GM12873 (cell line): ENCODE data around the gene ZNF862.

Experiments
- TF ChIP-seq, protein P1 (sequence below): IDR thresholded peaks from 2 replicates; pipeline ENCODE4 v1.5.1; 2012; ENCODE audit warnings: low read depth, mild to moderate bottlenecking, moderate library complexity, low read length, control low read depth; ENCODE audit not compliant: insufficient read depth; ENCODE audit errors: missing control alignments

Gene ZNF862

DNA sequence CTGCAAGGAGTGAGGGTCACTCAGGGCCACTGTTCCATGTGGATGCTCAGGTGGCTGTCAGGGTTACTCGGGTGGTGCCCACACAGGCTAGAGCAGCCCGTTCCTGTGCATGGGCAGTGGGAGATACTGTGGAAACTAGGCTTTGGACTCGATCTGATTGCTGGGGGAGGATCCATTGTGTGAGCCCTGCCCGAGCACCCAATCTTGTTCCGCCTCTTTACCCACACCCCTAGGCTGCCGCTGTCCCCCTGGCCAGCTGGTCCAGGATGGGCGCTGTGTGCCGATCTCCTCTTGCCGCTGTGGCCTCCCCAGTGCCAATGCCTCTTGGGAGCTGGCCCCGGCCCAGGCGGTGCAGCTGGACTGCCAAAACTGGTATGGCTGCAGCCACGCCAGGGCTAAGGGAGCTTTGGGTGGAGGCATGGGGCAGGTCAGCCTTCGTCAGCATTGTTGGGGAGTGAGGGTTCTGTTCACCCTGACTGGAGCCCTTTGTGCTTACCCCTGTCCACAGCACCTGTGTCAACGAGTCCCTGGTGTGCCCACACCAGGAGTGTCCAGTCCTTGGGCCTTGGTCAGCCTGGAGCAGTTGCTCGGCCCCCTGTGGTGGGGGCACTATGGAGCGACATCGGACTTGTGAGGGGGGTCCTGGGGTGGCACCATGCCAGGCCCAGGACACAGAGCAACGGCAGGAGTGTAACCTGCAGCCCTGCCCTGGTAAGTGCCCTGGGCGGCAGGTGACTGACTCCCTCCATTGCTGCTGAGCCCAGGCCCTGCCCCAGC lies 12.4 kb upstream of the ZNF862 start:
- TF ChIP-seq, protein P1, sequence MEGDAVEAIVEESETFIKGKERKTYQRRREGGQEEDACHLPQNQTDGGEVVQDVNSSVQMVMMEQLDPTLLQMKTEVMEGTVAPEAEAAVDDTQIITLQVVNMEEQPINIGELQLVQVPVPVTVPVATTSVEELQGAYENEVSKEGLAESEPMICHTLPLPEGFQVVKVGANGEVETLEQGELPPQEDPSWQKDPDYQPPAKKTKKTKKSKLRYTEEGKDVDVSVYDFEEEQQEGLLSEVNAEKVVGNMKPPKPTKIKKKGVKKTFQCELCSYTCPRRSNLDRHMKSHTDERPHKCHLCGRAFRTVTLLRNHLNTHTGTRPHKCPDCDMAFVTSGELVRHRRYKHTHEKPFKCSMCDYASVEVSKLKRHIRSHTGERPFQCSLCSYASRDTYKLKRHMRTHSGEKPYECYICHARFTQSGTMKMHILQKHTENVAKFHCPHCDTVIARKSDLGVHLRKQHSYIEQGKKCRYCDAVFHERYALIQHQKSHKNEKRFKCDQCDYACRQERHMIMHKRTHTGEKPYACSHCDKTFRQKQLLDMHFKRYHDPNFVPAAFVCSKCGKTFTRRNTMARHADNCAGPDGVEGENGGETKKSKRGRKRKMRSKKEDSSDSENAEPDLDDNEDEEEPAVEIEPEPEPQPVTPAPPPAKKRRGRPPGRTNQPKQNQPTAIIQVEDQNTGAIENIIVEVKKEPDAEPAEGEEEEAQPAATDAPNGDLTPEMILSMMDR = no peak

DNA sequence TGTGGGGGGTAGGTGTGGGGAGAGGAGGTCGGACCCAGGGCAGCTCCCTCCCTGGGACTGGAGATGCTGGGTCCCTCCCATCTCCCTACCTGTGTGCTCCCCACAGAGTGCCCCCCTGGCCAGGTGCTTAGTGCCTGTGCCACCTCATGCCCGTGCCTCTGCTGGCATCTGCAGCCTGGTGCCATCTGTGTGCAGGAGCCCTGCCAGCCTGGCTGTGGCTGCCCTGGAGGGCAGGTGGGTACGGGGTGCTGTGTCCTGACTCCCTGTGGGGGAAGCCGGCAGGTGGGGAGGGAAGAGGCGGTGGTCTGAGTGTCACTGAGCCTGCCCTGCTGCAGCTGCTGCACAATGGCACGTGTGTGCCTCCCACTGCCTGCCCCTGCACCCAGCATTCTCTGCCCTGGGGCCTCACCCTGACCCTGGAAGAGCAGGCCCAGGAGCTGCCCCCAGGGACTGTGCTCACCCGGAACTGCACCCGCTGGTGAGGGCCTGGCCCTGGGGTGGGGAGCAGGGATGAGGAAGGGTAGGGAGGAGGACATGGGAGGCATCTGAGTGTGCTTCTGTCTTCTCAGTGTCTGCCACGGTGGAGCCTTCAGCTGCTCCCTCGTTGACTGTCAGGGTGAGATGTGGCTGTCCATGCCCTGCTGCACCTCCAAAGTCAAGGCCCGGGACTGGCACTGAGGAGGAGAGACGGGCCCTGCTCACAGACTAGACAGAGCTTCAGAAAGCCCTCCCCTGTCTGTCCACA lies 11.7 kb upstream of the ZNF862 start:
- TF ChIP-seq, protein P1 = no peak

DNA sequence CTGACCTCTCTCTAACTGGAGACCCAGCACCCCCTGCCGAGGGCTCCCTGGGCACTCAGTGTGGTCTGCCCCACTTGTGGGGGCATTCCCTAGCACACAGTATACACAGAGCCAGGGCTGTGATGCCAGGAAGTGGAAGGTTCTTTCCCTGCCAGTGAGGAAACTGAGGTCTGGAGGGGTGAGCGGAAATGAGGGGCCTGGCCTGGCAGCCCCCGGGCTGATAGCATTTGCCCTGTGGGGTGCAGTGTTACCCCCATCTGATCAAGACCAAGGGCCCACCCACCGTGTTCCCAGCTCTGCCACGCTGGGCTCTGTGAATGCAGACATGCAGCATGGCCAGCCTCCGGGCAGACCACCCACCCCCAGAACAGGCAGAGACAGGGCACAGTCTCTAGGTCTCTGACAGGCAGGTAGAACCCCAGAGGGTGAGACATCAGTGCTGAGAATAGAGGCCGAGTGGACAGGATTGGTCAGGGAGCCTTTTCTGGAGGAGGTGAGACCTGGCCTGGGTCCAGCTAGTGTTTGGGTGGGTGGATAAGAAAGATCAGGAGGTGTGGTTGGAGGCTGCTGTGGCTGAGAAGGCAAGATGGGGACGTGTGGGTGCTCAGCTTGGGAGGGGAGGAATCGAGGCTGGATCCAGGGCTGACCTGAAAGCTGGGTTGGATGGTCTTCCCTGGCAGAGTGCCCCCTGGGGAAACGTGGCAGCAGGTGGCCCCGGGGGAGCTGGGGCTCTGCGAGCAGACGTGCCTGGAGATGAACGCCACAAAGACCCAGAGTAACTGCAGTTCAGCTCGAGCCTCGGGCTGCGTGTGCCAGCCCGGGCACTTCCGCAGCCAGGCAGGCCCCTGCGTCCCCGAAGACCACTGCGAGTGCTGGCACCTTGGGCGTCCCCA lies 10.8 kb upstream of the ZNF862 start:
- TF ChIP-seq, protein P1 = no peak

DNA sequence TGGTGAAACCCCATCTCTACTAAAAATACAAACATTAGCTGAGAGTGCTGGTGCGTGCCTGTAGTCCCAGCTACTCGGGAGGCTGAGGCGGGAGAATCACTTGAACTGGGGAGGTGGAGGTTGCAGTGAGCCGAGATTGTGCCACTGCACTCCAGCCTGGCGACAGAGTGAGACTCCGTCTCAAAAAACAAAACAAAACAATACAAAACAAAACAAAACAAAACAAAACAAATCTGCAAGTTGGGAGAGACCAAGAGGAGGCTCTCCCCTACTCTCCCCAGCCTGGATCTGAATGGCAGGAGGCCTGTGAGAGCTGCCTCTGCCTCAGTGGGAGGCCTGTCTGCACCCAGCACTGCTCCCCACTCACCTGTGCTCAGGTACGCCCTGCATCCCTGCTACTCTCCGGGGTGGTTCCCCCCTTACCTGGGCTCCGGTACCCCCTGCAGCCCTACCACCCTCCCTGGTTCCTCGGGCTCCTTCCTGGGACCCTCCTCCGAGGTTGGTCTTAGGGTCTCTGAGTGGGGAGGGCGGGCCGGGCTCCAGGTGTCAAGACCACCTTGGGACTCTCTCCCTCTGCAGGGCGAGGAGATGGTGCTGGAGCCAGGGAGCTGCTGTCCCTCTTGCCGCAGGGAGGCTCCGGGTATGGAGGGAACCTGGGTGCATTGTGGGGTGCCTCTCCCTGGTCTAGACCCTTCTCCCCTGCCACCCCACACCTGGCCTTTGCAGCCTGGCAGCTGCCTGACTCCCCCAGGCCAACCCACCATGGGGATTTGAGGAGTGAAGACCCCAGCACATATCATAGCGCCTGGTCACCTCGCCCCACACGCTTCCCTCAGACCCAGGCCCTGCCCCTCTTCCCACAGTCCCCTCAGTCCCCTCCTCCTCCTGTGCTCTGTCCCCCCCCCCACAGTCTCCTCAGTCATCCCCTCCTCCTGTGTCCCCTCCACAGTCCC lies 9.5 kb upstream of the ZNF862 start:
- TF ChIP-seq, protein P1 = no peak

DNA sequence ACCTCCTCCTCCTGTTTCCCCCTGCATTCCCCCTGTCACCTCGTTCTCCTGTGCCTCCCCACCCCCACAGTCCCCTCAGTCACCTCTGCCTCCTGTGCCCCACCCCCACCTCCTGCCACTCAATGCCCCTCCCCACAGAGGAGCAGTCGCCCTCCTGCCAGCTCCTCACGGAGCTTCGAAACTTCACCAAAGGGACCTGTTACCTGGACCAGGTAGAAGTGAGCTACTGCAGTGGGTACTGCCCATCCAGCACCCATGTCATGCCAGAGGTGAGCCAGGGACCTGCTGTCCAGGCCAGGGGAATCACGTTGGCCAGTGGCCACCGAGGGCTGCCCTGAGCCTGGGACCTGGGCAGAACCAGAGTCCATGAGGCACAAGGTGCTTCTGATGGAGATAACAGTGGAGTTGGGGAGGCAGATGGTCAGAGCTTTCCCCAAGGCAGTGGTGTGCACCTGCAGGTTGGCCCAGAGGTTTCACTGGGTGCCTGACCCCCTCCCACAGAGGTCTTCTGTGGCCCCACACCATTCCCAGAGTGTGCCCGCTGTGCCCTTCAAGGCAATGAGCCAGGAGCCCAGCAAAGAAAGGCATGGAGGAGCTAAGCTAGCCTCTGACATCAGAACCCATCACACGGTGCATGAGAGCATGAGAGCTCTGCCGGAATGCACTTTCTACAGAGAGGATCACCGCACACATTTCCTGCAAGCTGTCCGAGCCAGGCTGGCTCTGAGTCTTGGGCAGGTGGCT lies 7.0 kb upstream of the ZNF862 start:
- TF ChIP-seq, protein P1 = no peak

DNA sequence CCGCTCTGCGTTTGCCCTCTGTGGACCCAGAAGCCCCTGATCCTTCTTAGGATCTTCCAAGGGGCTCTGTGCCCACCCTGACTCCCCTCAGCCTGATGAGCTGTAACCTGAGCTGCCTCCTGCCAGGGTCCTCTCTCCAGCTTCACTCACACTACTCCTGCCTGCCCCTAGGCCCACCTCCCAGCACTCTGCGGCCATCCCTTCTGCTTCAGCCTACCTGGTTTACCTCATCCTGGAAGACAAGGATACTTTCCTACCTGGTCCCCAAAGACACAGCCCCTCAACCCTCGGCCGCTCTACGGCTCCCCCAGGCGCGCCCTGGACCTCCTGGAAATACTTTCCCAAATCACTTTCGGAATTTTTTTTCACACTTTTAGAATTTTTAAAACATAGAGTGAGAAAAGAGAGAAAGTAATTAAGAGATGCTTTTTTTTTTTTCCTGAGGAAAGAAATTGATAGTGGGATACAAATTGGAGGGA lies 6.4 kb upstream of the ZNF862 start:
- TF ChIP-seq, protein P1 = no peak
